OCI-LY7 (cell line): ENCODE measurements around the gene ATP2A2.

Experiments used
- EZH2phosphoT487 ChIP-seq: fragments of 200-600 bp; sonication (generic); IDR thresholded peaks from 2 replicates; pipeline ENCODE4 v1.6.1; 2018; ENCODE audit warnings: low read depth, borderline replicate concordance, mild to moderate bottlenecking, mixed run types, antibody characterized with exemption, low read length, moderate library complexity, mixed read lengths
- TF ChIP-seq, protein P1 (sequence below): fragments of 200-600 bp; sonication (generic); conservative IDR thresholded peaks from 2 replicates; pipeline ENCODE4 v1.5.1; 2014; ENCODE audit warnings: mild to moderate bottlenecking, antibody characterized with exemption, low read length, moderate library complexity, mixed read lengths

- TF ChIP-seq, protein P1, sequence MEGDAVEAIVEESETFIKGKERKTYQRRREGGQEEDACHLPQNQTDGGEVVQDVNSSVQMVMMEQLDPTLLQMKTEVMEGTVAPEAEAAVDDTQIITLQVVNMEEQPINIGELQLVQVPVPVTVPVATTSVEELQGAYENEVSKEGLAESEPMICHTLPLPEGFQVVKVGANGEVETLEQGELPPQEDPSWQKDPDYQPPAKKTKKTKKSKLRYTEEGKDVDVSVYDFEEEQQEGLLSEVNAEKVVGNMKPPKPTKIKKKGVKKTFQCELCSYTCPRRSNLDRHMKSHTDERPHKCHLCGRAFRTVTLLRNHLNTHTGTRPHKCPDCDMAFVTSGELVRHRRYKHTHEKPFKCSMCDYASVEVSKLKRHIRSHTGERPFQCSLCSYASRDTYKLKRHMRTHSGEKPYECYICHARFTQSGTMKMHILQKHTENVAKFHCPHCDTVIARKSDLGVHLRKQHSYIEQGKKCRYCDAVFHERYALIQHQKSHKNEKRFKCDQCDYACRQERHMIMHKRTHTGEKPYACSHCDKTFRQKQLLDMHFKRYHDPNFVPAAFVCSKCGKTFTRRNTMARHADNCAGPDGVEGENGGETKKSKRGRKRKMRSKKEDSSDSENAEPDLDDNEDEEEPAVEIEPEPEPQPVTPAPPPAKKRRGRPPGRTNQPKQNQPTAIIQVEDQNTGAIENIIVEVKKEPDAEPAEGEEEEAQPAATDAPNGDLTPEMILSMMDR = no peak
- TF ChIP-seq EZH2phosphoT487 = no peak
Measured at GRCh38 chr12:110254971-110255540, 26.0 kb upstream of the ATP2A2 start.
